Posterior vena cava (tissue), 2 donors: ENCODE data around the gene UBE2C. TPM values are rescaled to one million over a fixed set of nuclear protein-coding genes. Genes with fewer than 3 reads are reported as not detected.

ENCODE experiments used
- total RNA-seq, 2 donors: library from RNA; stranded (reverse); fragmentation: NEBNext Ultra II Directional; extraction: Animal tissue kit (Norgen Biotek cat#: 25700); gene quantifications; one replicate each; pipeline ENCODE4 v1.2.1, GENCODE V29; 2021
- donor health status: DM: yes; HTN: yes; CAD: no.
- donor health status: DM: yes; HTN: yes; CAD: no.

Gene UBE2C
- total RNA-seq, 2 donors from 2014 or later: 0.79 TPM; not detected in 1

Other genes with a start within 250 kb of the UBE2C start
- not detected for gene WFDC8, start 233.4 kb upstream of the UBE2C start, total RNA-seq
- not detected for gene WFDC10A, start 182.9 kb upstream of the UBE2C start, total RNA-seq
- gene WFDC9, start 181.4 kb upstream of the UBE2C start, total RNA-seq: not detected
- gene WFDC11, start 142.4 kb upstream of the UBE2C start, total RNA-seq: not detected
- gene WFDC13, start 110.6 kb upstream of the UBE2C start, total RNA-seq: not detected
- under 1 TPM in 1 of 2 donors, not detected in 1; 0.48 TPM for gene WFDC10B, start 107.6 kb upstream of the UBE2C start, total RNA-seq
- not detected for gene SPINT4, start 90.3 kb upstream of the UBE2C start, total RNA-seq
- 1 to 10 TPM in 1 of 2 donors, not detected in 1; 4.7 TPM for gene WFDC3, start 20.8 kb upstream of the UBE2C start, total RNA-seq
- 10 to 100 TPM; 20.3 to 23.7 TPM for gene DNTTIP1, start 20.7 kb upstream of the UBE2C start, total RNA-seq
- under 1 TPM; 0.48 to 0.60 TPM for gene TNNC2, start 14.7 kb downstream of the UBE2C start, total RNA-seq
- gene SNX21, start 21.2 kb downstream of the UBE2C start, total RNA-seq: 10 to 100 TPM; 35.8 to 55.4 TPM
- gene ACOT8, start 44.7 kb downstream of the UBE2C start, total RNA-seq: 10 to 100 TPM; 12.2 to 14.1 TPM
- gene ZSWIM3, start 45.0 kb downstream of the UBE2C start, total RNA-seq: 1 to 10 TPM; 2.3 to 2.5 TPM
- 1 to 10 TPM; 6.5 to 7.0 TPM for gene ZSWIM1, start 68.6 kb downstream of the UBE2C start, total RNA-seq
- 1 to 10 TPM in 1 of 2 donors, under 1 TPM in 1; 1.00 to 9.6 TPM for gene SPATA25, start 75.0 kb downstream of the UBE2C start, total RNA-seq
- gene NEURL2, start 78.6 kb downstream of the UBE2C start, total RNA-seq: 10 to 100 TPM; 10.0 to 35.4 TPM
- 100 to 1,000 TPM in 1 of 2 donors, 10 to 100 TPM in 1; 81.2 to 112 TPM for gene CTSA, start 78.7 kb downstream of the UBE2C start, total RNA-seq
- 100 to 1,000 TPM; 134 to 689 TPM for gene PLTP, start 99.5 kb downstream of the UBE2C start, total RNA-seq
- gene PCIF1, start 122.0 kb downstream of the UBE2C start, total RNA-seq: 10 to 100 TPM; 27.3 to 35.7 TPM
- gene ZNF335, start 159.6 kb downstream of the UBE2C start, total RNA-seq: 10 to 100 TPM; 12.6 to 13.7 TPM
- 10 to 100 TPM in 1 of 2 donors, 1 to 10 TPM in 1; 2.2 to 16.6 TPM for gene MMP9, start 196.3 kb downstream of the UBE2C start, total RNA-seq
- gene SLC12A5, start 216.6 kb downstream of the UBE2C start, total RNA-seq: under 1 TPM in 1 of 2 donors, not detected in 1; 0.48 TPM